HEK293 (cell line): ENCODE results near the gene KCNK17.

Experiments
- AEBP2 ChIP-seq: fragments of 450-650 bp; formaldehyde crosslinking; IDR thresholded peaks from 2 replicates; pipeline ENCODE4 v1.5.1; 2016; ENCODE audit warnings: missing biosample characterization, missing genetic modification characterization, borderline replicate concordance
- ATF2 ChIP-seq: fragments of 450-650 bp; formaldehyde crosslinking; IDR thresholded peaks from 2 replicates; pipeline ENCODE4 v1.5.1; 2016; ENCODE audit warnings: missing biosample characterization, missing genetic modification characterization, low read depth
- BCL11A ChIP-seq: fragments of 450-650 bp; formaldehyde crosslinking; IDR thresholded peaks from 2 replicates; pipeline ENCODE4 v1.5.1; 2016; ENCODE audit warnings: low read depth, missing biosample characterization, missing genetic modification characterization
- EGR2 ChIP-seq: fragments of 450-650 bp; formaldehyde crosslinking; IDR thresholded peaks from 2 replicates; pipeline ENCODE4 v1.5.1; 2016; ENCODE audit warnings: low read depth, missing biosample characterization, missing genetic modification characterization
- GLI2 ChIP-seq: fragments of 450-650 bp; formaldehyde crosslinking; IDR thresholded peaks from 2 replicates; pipeline ENCODE4; 2017; ENCODE audit warnings: missing biosample characterization, missing genetic modification characterization, low read depth, borderline replicate concordance
- HOXA7 ChIP-seq: sonication (generic); formaldehyde crosslinking; IDR thresholded peaks from 2 replicates; pipeline ENCODE4 v1.8.1; 2022; ENCODE audit warnings: missing genetic modification reagents, borderline replicate concordance
- IKZF3 ChIP-seq: fragments of 450-650 bp; IDR thresholded peaks from 2 replicates; pipeline ENCODE4 v1.5.0; 2018; ENCODE audit warnings: missing biosample characterization, mild to moderate bottlenecking, missing genetic modification characterization, moderate library complexity
- KLF1 ChIP-seq: fragments of 450-650 bp; formaldehyde crosslinking; IDR thresholded peaks from 2 replicates; pipeline ENCODE4 v1.5.1; 2016; ENCODE audit warnings: missing biosample characterization, missing genetic modification characterization
- KLF7 ChIP-seq: fragments of 450-650 bp; formaldehyde crosslinking; IDR thresholded peaks from 2 replicates; pipeline ENCODE4 v1.5.1; 2016; ENCODE audit warnings: missing biosample characterization, missing genetic modification characterization, borderline replicate concordance
- MZF1 ChIP-seq: fragments of 450-650 bp; formaldehyde crosslinking; IDR thresholded peaks from 2 replicates; pipeline ENCODE4 v1.5.1; 2017; ENCODE audit warnings: missing biosample characterization, missing genetic modification characterization, borderline replicate concordance
- PRDM6 ChIP-seq: fragments of 450-650 bp; formaldehyde crosslinking; IDR thresholded peaks from 2 replicates; pipeline ENCODE4 v1.5.1; 2017; ENCODE audit warnings: missing biosample characterization, missing genetic modification characterization
- SCRT1 ChIP-seq: fragments of 450-650 bp; formaldehyde crosslinking; IDR thresholded peaks from 2 replicates; pipeline ENCODE4 v1.5.1; 2016; ENCODE audit warnings: missing biosample characterization, missing genetic modification characterization, borderline replicate concordance
- TRIM28 ChIP-seq: IDR thresholded peaks from 2 replicates; pipeline ENCODE4 v1.6.1; 2011; ENCODE audit warnings: low read length, control low read depth, borderline replicate concordance
- ZBTB6 ChIP-seq: fragments of 450-650 bp; formaldehyde crosslinking; IDR thresholded peaks from 2 replicates; pipeline ENCODE4 v1.5.1; 2017; ENCODE audit warnings: missing biosample characterization, missing genetic modification characterization
- ZEB2 ChIP-seq: fragments of 450-650 bp; formaldehyde crosslinking; IDR thresholded peaks from 2 replicates; pipeline ENCODE4 v1.5.1; 2016; ENCODE audit warnings: missing biosample characterization, missing genetic modification characterization
- ZFHX2 ChIP-seq: fragments of 450-650 bp; formaldehyde crosslinking; conservative IDR thresholded peaks from 2 replicates; pipeline ENCODE4 v1.5.1; 2016; ENCODE audit warnings: missing biosample characterization, missing genetic modification characterization
- ZNF148 ChIP-seq: fragments of 450-650 bp; formaldehyde crosslinking; IDR thresholded peaks from 2 replicates; pipeline ENCODE4 v1.5.0; 2017; ENCODE audit warnings: missing biosample characterization, missing genetic modification characterization, borderline replicate concordance
- ZNF174 ChIP-seq: fragments of 450-650 bp; formaldehyde crosslinking; IDR thresholded peaks from 2 replicates; pipeline ENCODE4 v1.5.0; 2017; ENCODE audit warnings: missing biosample characterization, mild to moderate bottlenecking, missing genetic modification characterization
- ZNF324 ChIP-seq: fragments of 450-650 bp; formaldehyde crosslinking; IDR thresholded peaks from 2 replicates; pipeline ENCODE4 v1.5.1; 2016; ENCODE audit warnings: missing biosample characterization, missing genetic modification characterization
- ZNF335 ChIP-seq: fragments of 450-650 bp; formaldehyde crosslinking; conservative IDR thresholded peaks from 2 replicates; pipeline ENCODE4 v1.5.1; 2016; ENCODE audit warnings: missing biosample characterization, missing genetic modification characterization
- ZNF501 ChIP-seq: fragments of 450-650 bp; formaldehyde crosslinking; IDR thresholded peaks from 2 replicates; pipeline ENCODE4 v1.5.1; 2016; ENCODE audit warnings: missing biosample characterization, missing genetic modification characterization
- ZNF549 ChIP-seq: fragments of 450-650 bp; IDR thresholded peaks from 2 replicates; pipeline ENCODE4 v1.5.1; 2018; ENCODE audit warnings: missing biosample characterization, missing genetic modification characterization, mild to moderate bottlenecking, inconsistent platforms, moderate library complexity
- ZNF677 ChIP-seq: fragments of 450-650 bp; IDR thresholded peaks from 2 replicates; pipeline ENCODE4 v1.5.0; 2018; ENCODE audit warnings: missing biosample characterization, mild to moderate bottlenecking, missing genetic modification characterization, moderate library complexity
- ZSCAN18 ChIP-seq: fragments of 450-650 bp; formaldehyde crosslinking; IDR thresholded peaks from 2 replicates; pipeline ENCODE4 v1.5.1; 2016; ENCODE audit warnings: missing biosample characterization, missing genetic modification characterization
- TF ChIP-seq, protein P1 (sequence below): fragments of 450-650 bp; formaldehyde crosslinking; IDR thresholded peaks from 2 replicates; pipeline ENCODE4 v1.5.1; 2017; ENCODE audit warnings: missing biosample characterization, mild to moderate bottlenecking, missing genetic modification characterization, moderate library complexity
- TF ChIP-seq, protein P2 (sequence below): fragments of 450-650 bp; formaldehyde crosslinking; IDR thresholded peaks from 2 replicates; pipeline ENCODE4 v1.5.1; 2016; ENCODE audit warnings: missing biosample characterization, missing genetic modification characterization

The KCNK17 gene

GRCh38 chr6:39251406-39251805 is 62.8 kb downstream of the KCNK17 start (continued):
- no peak for TF ChIP-seq ZBTB6
- no peak for TF ChIP-seq ZNF549 (tag by site-specific recombination)
- peak; percentile 52; the same call in 1 of the 2 replicates for TF ChIP-seq GLI2 (tag by site-specific recombination)
- TF ChIP-seq EGR2 (tag by site-specific recombination), result peak; percentile 90
- TF ChIP-seq SCRT1 (tag by site-specific recombination), result peak; percentile 96
- peak; percentile 74; the same call in 1 of the 2 replicates for TF ChIP-seq ZNF324 (tag by site-specific recombination)
- no peak for TF ChIP-seq ZNF174
- no peak for TF ChIP-seq ZNF501 (tag by site-specific recombination)
- TF ChIP-seq, protein P1, sequence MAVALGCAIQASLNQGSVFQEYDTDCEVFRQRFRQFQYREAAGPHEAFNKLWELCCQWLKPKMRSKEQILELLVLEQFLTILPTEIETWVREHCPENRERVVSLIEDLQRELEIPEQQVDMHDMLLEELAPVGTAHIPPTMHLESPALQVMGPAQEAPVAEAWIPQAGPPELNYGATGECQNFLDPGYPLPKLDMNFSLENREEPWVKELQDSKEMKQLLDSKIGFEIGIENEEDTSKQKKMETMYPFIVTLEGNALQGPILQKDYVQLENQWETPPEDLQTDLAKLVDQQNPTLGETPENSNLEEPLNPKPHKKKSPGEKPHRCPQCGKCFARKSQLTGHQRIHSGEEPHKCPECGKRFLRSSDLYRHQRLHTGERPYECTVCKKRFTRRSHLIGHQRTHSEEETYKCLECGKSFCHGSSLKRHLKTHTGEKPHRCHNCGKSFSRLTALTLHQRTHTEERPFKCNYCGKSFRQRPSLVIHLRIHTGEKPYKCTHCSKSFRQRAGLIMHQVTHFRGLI (tag by site-specific recombination), result 0 out of 2 replicates have a peak, but pooled peaks have one; percentile 33
- peak; percentile 95 for TF ChIP-seq ZFHX2
- no peak for TF ChIP-seq AEBP2 (tag by site-specific recombination)
- peak; percentile 36; the same call in 1 of the 2 replicates for TF ChIP-seq ZNF335 (tag by site-specific recombination)
- TF ChIP-seq ZEB2 (tag by site-specific recombination), result peak; percentile 86
- TF ChIP-seq ZNF148 (tag by site-specific recombination), result peak; percentile 47; the same call in 1 of the 2 replicates
- peak; percentile 85 for TF ChIP-seq IKZF3 (tag by site-specific recombination)
- TF ChIP-seq ZNF677, result no peak
- TF ChIP-seq HOXA7 (CRISPR knock-in tag), result no peak
- TF ChIP-seq, protein P2, sequence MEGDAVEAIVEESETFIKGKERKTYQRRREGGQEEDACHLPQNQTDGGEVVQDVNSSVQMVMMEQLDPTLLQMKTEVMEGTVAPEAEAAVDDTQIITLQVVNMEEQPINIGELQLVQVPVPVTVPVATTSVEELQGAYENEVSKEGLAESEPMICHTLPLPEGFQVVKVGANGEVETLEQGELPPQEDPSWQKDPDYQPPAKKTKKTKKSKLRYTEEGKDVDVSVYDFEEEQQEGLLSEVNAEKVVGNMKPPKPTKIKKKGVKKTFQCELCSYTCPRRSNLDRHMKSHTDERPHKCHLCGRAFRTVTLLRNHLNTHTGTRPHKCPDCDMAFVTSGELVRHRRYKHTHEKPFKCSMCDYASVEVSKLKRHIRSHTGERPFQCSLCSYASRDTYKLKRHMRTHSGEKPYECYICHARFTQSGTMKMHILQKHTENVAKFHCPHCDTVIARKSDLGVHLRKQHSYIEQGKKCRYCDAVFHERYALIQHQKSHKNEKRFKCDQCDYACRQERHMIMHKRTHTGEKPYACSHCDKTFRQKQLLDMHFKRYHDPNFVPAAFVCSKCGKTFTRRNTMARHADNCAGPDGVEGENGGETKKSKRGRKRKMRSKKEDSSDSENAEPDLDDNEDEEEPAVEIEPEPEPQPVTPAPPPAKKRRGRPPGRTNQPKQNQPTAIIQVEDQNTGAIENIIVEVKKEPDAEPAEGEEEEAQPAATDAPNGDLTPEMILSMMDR (tag by site-specific recombination), result no peak
- peak; percentile 32; the same call in 1 of the 2 replicates for TF ChIP-seq TRIM28
- TF ChIP-seq MZF1 (tag by site-specific recombination), result no peak
- 0 out of 2 replicates have a peak, but pooled peaks have one; percentile 49 for TF ChIP-seq BCL11A (tag by site-specific recombination)
- TF ChIP-seq KLF1 (tag by site-specific recombination), result peak; percentile 48; the same call in 1 of the 2 replicates
- TF ChIP-seq PRDM6 (tag by site-specific recombination), result peak; percentile 73
- TF ChIP-seq ZSCAN18 (tag by site-specific recombination), result no peak
- TF ChIP-seq KLF7 (tag by site-specific recombination), result 0 out of 2 replicates have a peak, but pooled peaks have one; percentile 28
- peak; percentile 93 for TF ChIP-seq ATF2 (tag by site-specific recombination)
